Stimulated activated CD4-positive, alpha-beta T cell treated with anti-CD3 and anti-CD28 coated beads, Interleukin-15, amount 100 ng/mL, for 24 hours (primary cell): Measurements from ENCODE around the gene ECE2.
A peak's percentile ranks its signal among the peaks of the same experiment; 100 is the strongest.
"Not testable (repeated sequence)": the region's sequence is repeated elsewhere in the genome, so short reads cannot be mapped to it uniquely, and the experiment has no call there.

Experiments used
- DNase-seq: peaks from one replicate; pipeline ENCODE4 v3.0.0-alpha.2; 2020

The ECE2 gene

GRCh38 chr3:184241141-184241446 lies 34.7 kb upstream of the ECE2 start:
- DNase-seq, result no peak

- DNase-seq, result no peak
Observed at GRCh38 chr3:184241447-184242296, 34.1 kb upstream of the ECE2 start.

GRCh38 chr3:184242297-184242685 lies 33.5 kb upstream of the ECE2 start:
- DNase-seq, result no peak

GRCh38 chr3:184248454-184249411 lies 27.1 kb upstream of the ECE2 start, which contains the start of gene ALG3:
Gene ALG3 (minus strand): TSS chr3:184248962. CDS start chr3:184248940, 22 bp downstream.
- DNase-seq, result peak; percentile 91

- DNase-seq, result peak; percentile 98
Observed at GRCh38 chr3:184249412-184250166, 26.2 kb upstream of the ECE2 start, which contains the start of gene EEF1AKMT4. Gene EEF1AKMT4 (plus strand): TSS chr3:184249672. CDS start chr3:184249695, 23 bp downstream.

- DNase-seq, result peak; percentile 95
Observed at GRCh38 chr3:184250167-184250828, 25.5 kb upstream of the ECE2 start.

GRCh38 chr3:184255291-184256039 lies 20.4 kb upstream of the ECE2 start:
- peak; percentile 47 for DNase-seq

GRCh38 chr3:184257083-184257915 lies 18.5 kb upstream of the ECE2 start:
- DNase-seq, result no peak

GRCh38 chr3:184258926-184259325 lies 16.9 kb upstream of the ECE2 start:
- no peak for DNase-seq

- DNase-seq, result no peak
Observed at GRCh38 chr3:184259396-184259877, 16.4 kb upstream of the ECE2 start.

GRCh38 chr3:184259878-184260723 lies 15.7 kb upstream of the ECE2 start:
- DNase-seq, result peak; percentile 55

GRCh38 chr3:184260724-184261269 lies 15.0 kb upstream of the ECE2 start:
- peak; percentile 24 for DNase-seq

GRCh38 chr3:184261270-184261853 lies 14.5 kb upstream of the ECE2 start, which contains the start of gene CAMK2N2:
Gene CAMK2N2 (minus strand): TSS chr3:184261553. CDS start chr3:184261285, 268 bp downstream.
- peak; percentile 78 for DNase-seq

- peak; percentile 53 for DNase-seq
Observed at GRCh38 chr3:184261854-184262763, 13.7 kb upstream of the ECE2 start.

- DNase-seq, result no peak
Observed at GRCh38 chr3:184262764-184263179, 13.1 kb upstream of the ECE2 start.

- DNase-seq, result not testable (repeated sequence)
Observed at GRCh38 chr3:184267249-184267648, 8.6 kb upstream of the ECE2 start.

GRCh38 chr3:184272269-184272668 lies 3.6 kb upstream of the ECE2 start:
- no peak for DNase-seq

GRCh38 chr3:184275381-184275701 lies 481 bp upstream of the ECE2 start:
- DNase-seq, result no peak
